Endodermal cell (in vitro differentiated cells): ENCODE results near the gene HRH1. TPM values are rescaled to one million over a fixed set of nuclear protein-coding genes. Genes with fewer than 3 reads are reported as not detected.

ENCODE experiments used
- DNase-seq: peaks from one replicate; pipeline ENCODE4 v3.0.0-alpha.2; 2017
- H3K27ac ChIP-seq: 2 replicates; pipeline ENCODE4 v1.5.1; 2013; ENCODE audit warnings: mild to moderate bottlenecking, low read depth, low read length, moderate library complexity
- H3K27me3 ChIP-seq: 2 replicates; pipeline ENCODE4 v1.6.1; 2013; ENCODE audit warnings: mild to moderate bottlenecking, low read length, moderate library complexity; ENCODE audit not compliant: insufficient read depth, control insufficient read depth, poor library complexity, severe bottlenecking
- H3K36me3 ChIP-seq: 2 replicates; pipeline ENCODE4 v1.7.0; 2013; ENCODE audit warnings: mild to moderate bottlenecking, low read length, moderate library complexity; ENCODE audit not compliant: control insufficient read depth, insufficient read depth
- H3K4me1 ChIP-seq: one replicate; pipeline ENCODE4 v1.7.0; 2013; ENCODE audit warnings: low read length; ENCODE audit not compliant: control insufficient read depth, insufficient read depth
- H3K4me3 ChIP-seq: 2 replicates; pipeline ENCODE4 v1.5.1; 2013; ENCODE audit warnings: mild to moderate bottlenecking, low read length, moderate library complexity
- H3K9ac ChIP-seq: 2 replicates; pipeline ENCODE4 v1.6.1; 2013; ENCODE audit warnings: mild to moderate bottlenecking, low read length, moderate library complexity; ENCODE audit not compliant: poor library complexity, severe bottlenecking; ENCODE audit errors: extremely low read depth
- H3K9me3 ChIP-seq: 2 replicates; pipeline ENCODE4 v1.6.1; 2013; ENCODE audit warnings: mild to moderate bottlenecking, low read length, moderate library complexity; ENCODE audit not compliant: control insufficient read depth
- H3K27ac Mint-ChIP-seq: 2 replicates; pipeline ENCODE4 v1.8.0; 2020; ENCODE audit warnings: mixed read lengths
- H3K27me3 Mint-ChIP-seq: 2 replicates; pipeline ENCODE4 v1.8.0; 2021; ENCODE audit warnings: mild to moderate bottlenecking, mixed read lengths; ENCODE audit not compliant: insufficient read depth
- H3K36me3 Mint-ChIP-seq: 2 replicates; pipeline ENCODE4 v1.8.0; 2020; ENCODE audit warnings: low read depth, mixed read lengths
- H3K4me1 Mint-ChIP-seq: 2 replicates; pipeline ENCODE4 v1.8.0; 2020; ENCODE audit warnings: mixed read lengths
- H3K4me3 Mint-ChIP-seq: 2 replicates; pipeline ENCODE4 v1.8.0; 2020; ENCODE audit warnings: mild to moderate bottlenecking, moderate library complexity, mixed read lengths
- H3K9me3 Mint-ChIP-seq: 2 replicates; pipeline ENCODE4 v1.8.0; 2020; ENCODE audit warnings: mild to moderate bottlenecking, mixed read lengths
- WGBS, 2 experiments: methylation state at CpG; one replicate each; pipeline versions ENCODE4 v1.1.5 to v1.1.7; 2013; ENCODE audit warnings: missing lambda C conversion rate in 2 of 2, mixed read lengths in 1 of 2; ENCODE audit not compliant: insufficient coverage in 1 of 2, insufficient read length in 1 of 2; 5-methylcytosine and 5-hydroxymethylcytosine counted together
- total RNA-seq, 2 donors: library from RNA; stranded (reverse); fragmentation: NEBNext Ultra II Directional in 1 of 2; extraction: Animal tissue kit (Norgen Biotek cat#: 25700) in 1 of 2; gene quantifications; 2 replicates in 1 of 2; 3 replicates in 1 of 2; pipeline ENCODE4 v1.2.1, GENCODE V29; 2021
- TF ChIP-seq, protein P1 (sequence below): fragments of 200-600 bp; sonication (generic); conservative IDR thresholded peaks from 2 replicates; pipeline ENCODE4 v1.5.0; 2021; ENCODE audit warnings: antibody characterized with exemption, mild to moderate bottlenecking

HRH1 gene
- total RNA-seq, 2 donors from 2014 or later = 0.13 TPM; not detected in 1

DNA sequence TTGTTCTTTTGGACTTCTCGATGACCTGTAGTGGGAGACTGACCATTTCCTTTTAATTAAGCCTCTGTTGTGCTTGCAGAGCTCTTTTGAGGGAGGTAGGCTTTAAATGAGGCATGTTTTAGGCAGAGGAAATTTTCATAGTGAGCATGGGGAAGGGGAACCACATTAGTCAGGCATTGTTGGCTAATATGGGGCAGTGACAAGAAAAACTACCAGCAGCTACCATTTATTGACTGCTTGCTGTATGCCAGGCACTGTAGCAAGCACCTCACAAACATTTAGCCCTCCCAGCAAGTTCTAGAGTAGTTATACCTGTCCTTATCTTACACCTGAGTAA is 128.8 kb downstream of the HRH1 start:
- H3K9ac ChIP-seq = no peak overlapping the region
- peaks cover 30% of the 10 kb centered on the region for H3K36me3 ChIP-seq
- no peaks in the 10 kb centered on the region for H3K27me3 ChIP-seq
- H3K4me3 ChIP-seq = no peak overlapping the region
- Mint-ChIP-seq H3K36me3 (peaks cover 22% of the 10 kb centered on the region), H3K9me3 (peaks cover 5% of the 10 kb centered on the region), H3K4me3 (no peak overlapping the region), H3K27ac (no peak overlapping the region), H3K4me1 (no peaks in the 10 kb centered on the region), H3K27me3 (no peaks in the 10 kb centered on the region)
- 91 to 100% methylated on average over 1 of the region's 1 CpG for WGBS, 2 experiments
- DNase-seq = no peak
- H3K9me3 ChIP-seq = no peaks in the 10 kb centered on the region
- no peak overlapping the region for H3K27ac ChIP-seq
- H3K4me1 ChIP-seq = no peaks in the 10 kb centered on the region
- TF ChIP-seq, protein P1, sequence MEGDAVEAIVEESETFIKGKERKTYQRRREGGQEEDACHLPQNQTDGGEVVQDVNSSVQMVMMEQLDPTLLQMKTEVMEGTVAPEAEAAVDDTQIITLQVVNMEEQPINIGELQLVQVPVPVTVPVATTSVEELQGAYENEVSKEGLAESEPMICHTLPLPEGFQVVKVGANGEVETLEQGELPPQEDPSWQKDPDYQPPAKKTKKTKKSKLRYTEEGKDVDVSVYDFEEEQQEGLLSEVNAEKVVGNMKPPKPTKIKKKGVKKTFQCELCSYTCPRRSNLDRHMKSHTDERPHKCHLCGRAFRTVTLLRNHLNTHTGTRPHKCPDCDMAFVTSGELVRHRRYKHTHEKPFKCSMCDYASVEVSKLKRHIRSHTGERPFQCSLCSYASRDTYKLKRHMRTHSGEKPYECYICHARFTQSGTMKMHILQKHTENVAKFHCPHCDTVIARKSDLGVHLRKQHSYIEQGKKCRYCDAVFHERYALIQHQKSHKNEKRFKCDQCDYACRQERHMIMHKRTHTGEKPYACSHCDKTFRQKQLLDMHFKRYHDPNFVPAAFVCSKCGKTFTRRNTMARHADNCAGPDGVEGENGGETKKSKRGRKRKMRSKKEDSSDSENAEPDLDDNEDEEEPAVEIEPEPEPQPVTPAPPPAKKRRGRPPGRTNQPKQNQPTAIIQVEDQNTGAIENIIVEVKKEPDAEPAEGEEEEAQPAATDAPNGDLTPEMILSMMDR = no peak

DNA sequence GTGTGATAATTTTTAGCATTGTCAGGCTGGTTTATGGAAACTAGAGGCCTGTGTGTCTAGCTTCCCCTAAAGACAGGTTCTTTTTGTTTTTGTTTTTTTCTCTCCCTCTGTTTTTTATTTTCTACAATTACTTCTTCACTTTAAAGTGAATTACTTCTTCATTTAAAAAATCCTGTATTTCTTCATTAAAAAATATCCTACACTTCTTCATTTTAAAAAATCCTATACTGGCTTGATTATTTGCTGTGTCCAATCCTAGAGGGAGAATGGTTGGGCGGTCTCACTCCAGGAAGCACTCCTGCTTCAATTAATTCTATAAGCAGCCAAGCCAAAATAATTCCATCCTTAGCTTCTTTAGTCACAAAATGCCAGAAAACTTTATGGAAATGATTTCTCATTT is 129.7 kb downstream of the HRH1 start:
- Histone ChIP-seq H3K4me1 (no peaks in the 10 kb centered on the region), H3K9me3 (no peaks in the 10 kb centered on the region), H3K36me3 (peaks cover 27% of the 10 kb centered on the region), H3K9ac (no peak overlapping the region), H3K27ac (no peak overlapping the region), H3K27me3 (no peaks in the 10 kb centered on the region), H3K4me3 (no peak overlapping the region)
- TF ChIP-seq, protein P1 = no peak
- no peak overlapping the region for H3K4me3 Mint-ChIP-seq
- no peak overlapping the region for H3K27ac Mint-ChIP-seq
- no peaks in the 10 kb centered on the region for H3K9me3 Mint-ChIP-seq
- H3K4me1 Mint-ChIP-seq = no peaks in the 10 kb centered on the region
- DNase-seq = no peak
- peaks cover 17% of the 10 kb centered on the region for H3K36me3 Mint-ChIP-seq
- no peaks in the 10 kb centered on the region for H3K27me3 Mint-ChIP-seq
- WGBS, 2 experiments = 100% methylated on average over 1 of the region's 1 CpG; no CpG with 5 or more reads in 1 of the 2 experiments

DNA sequence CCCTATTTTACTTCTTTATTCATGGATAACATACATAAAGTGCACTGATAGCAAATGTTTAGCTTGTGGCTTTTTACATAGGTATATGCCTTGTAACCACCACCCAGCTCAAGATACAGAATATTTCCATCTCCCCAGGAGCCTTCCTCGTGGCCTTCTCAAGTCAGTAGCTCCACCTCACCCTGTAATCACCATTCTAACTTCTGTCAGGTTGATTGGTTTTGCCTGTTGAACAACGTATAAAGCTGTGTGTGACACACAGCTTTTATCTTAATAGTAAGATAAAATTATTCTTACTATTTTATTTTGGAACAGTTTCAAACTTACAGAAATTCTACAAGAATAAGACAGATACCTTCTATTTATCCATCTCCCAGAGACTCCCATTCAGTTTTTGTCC is 131.2 kb downstream of the HRH1 start:
- Histone ChIP-seq H3K4me3 (no peak overlapping the region), H3K27ac (no peak overlapping the region), H3K9me3 (no peaks in the 10 kb centered on the region), H3K36me3 (peaks cover 24% of the 10 kb centered on the region), H3K27me3 (no peaks in the 10 kb centered on the region), H3K4me1 (no peaks in the 10 kb centered on the region), H3K9ac (no peak overlapping the region)
- no peak overlapping the region for H3K27ac Mint-ChIP-seq
- TF ChIP-seq, protein P1 = no peak
- H3K4me3 Mint-ChIP-seq = no peak overlapping the region
- peaks cover 20% of the 10 kb centered on the region for H3K36me3 Mint-ChIP-seq
- no peaks in the 10 kb centered on the region for H3K9me3 Mint-ChIP-seq
- H3K27me3 Mint-ChIP-seq = no peaks in the 10 kb centered on the region
- no peak for DNase-seq
- H3K4me1 Mint-ChIP-seq = no peaks in the 10 kb centered on the region
- WGBS, 2 experiments = 96% methylated on average over 2 of the region's 2 CpGs; no CpG with 5 or more reads in 1 of the 2 experiments
